Retinal pigment epithelial cell (primary cell): Measurements from ENCODE around the gene CDC34.
A peak's percentile ranks its signal among the peaks of the same experiment; 100 is the strongest.

ENCODE experiments used
- DNase-seq: peaks from one replicate; pipeline ENCODE4 v3.0.0-alpha.2; 2010; ENCODE audit warnings: low read depth
- H3K4me3 ChIP-seq: 2 replicates; pipeline ENCODE4 v1.5.1; 2011; ENCODE audit warnings: mild to moderate bottlenecking, low read length, control low read depth, moderate library complexity
- TF ChIP-seq, protein P1 (sequence below): conservative IDR thresholded peaks from 2 replicates; pipeline ENCODE4 v1.5.1; 2011; ENCODE audit warnings: low read depth, low read length, control low read depth, inconsistent platforms

Gene CDC34

DNA sequence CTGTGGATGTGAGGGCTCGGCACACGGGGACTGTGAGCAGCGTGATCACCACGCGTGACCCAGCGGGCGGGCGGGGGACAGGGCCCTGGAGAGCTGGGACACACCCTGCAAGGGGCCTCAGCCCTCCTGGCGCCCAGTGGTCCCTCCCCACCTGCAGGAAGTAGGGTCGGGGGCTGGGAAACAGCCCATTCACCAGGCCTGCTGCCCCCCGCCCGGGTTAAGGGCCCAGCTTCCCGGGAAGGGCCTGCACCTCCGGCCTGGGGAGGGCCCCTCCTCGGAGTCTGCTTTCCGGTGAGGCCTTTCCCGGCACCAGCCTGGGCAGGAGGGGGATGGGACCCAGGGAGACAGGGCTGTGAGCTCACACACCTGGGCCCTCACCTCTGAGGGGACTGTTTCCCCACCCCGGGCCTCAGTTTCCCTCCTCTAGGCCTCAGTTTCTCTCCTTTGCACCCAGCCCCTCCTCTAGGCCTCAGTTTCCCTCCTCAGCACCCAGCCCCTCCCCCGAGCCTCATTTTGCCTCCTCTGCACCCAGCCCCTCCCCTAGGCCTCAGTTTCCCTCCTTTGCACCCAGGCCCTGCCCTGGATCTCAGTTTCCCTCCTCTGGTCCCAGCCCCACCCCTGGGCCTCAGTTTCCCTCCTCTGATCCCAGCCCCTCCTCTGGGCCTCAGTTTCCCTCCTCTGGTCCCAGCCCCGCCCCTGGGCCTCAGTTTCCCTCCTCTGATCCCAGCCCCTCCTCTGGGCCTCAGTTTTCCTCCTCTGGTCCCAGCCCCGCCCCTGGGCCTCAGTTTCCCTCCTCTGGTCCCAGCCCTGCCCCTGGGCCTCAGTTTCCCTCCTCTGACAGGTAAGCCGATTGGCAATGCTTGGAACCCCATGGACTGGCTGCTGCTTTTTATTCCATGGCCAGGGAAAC lies 37.1 kb upstream of the CDC34 start:
- H3K4me3 ChIP-seq, result no peak overlapping the region
- DNase-seq, result no peak
- TF ChIP-seq, protein P1, sequence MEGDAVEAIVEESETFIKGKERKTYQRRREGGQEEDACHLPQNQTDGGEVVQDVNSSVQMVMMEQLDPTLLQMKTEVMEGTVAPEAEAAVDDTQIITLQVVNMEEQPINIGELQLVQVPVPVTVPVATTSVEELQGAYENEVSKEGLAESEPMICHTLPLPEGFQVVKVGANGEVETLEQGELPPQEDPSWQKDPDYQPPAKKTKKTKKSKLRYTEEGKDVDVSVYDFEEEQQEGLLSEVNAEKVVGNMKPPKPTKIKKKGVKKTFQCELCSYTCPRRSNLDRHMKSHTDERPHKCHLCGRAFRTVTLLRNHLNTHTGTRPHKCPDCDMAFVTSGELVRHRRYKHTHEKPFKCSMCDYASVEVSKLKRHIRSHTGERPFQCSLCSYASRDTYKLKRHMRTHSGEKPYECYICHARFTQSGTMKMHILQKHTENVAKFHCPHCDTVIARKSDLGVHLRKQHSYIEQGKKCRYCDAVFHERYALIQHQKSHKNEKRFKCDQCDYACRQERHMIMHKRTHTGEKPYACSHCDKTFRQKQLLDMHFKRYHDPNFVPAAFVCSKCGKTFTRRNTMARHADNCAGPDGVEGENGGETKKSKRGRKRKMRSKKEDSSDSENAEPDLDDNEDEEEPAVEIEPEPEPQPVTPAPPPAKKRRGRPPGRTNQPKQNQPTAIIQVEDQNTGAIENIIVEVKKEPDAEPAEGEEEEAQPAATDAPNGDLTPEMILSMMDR, result no peak

DNA sequence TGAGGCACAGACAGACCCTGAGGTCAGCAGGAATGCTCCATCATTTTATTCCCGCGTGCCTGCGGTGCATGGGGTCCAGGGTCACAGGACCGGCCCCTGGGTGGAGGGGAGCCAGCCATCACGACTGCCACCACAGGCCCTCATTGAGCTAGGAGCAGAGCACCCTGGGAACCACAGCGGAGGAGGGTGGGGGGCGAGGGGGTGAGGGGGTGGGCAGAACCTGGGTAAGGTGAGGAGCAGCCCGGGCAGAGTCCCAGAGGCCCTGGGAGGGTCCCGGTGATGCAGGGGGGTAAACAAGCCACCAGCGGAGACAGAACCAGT lies 36.5 kb upstream of the CDC34 start:
- H3K4me3 ChIP-seq, result no peak overlapping the region
- TF ChIP-seq, protein P1, result no peak
- no peak for DNase-seq

- TF ChIP-seq, protein P1, result peak; percentile 66
- H3K4me3 ChIP-seq, result no peak overlapping the region
- no peak for DNase-seq
These were observed 36.0 kb upstream of the CDC34 start for GRCh38 chr19:495402-496111.

GRCh38 chr19:496112-496665 lies 35.4 kb upstream of the CDC34 start, which contains the start of gene MADCAM1:
MADCAM1 (plus strand) TSS chr19:496486; CDS start chr19:496500, 14 bp downstream.
- no peak within 1 kb of the TSS for H3K4me3 ChIP-seq
- TF ChIP-seq, protein P1, result no peak
- DNase-seq, result no peak

GRCh38 chr19:496986-497385 lies 34.6 kb upstream of the CDC34 start:
- DNase-seq, result no peak
- TF ChIP-seq, protein P1, result no peak
- no peak overlapping the region for H3K4me3 ChIP-seq

DNA sequence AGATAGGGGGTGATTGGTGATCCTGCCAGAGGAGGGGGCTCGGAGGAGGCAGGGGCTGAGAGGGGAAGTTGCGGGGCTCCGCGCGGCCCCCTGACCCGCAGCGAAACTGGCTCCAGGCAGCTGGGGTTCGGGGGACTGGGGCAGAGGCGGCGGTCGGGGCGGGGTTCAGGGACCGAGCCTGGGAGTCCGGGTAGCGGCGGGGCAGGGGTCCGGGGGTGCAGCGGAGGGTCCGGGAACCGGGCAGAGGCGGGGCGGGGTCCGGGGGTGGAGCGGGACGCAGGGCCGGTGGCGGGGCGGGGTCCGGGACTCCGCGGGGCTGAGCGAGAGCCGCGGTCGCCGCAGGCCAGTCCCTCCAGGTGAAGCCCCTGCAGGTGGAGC lies 34.1 kb upstream of the CDC34 start:
- no peak for DNase-seq
- no peak overlapping the region for H3K4me3 ChIP-seq
- TF ChIP-seq, protein P1, result no peak
